HUES6 (cell line): ENCODE results near the gene CATSPER3.

Experiments
- H3K27ac ChIP-seq: 2 replicates; pipeline ENCODE4 v1.7.0; 2013; ENCODE audit warnings: low read depth, mild to moderate bottlenecking, low read length, inconsistent platforms
- H3K27me3 ChIP-seq: 2 replicates; pipeline ENCODE4 v1.6.1; 2013; ENCODE audit warnings: low read length; ENCODE audit not compliant: control insufficient read depth, insufficient read depth
- H3K36me3 ChIP-seq: 2 replicates; pipeline ENCODE4 v1.6.1; 2013; ENCODE audit warnings: low read length; ENCODE audit not compliant: control insufficient read depth, insufficient read depth
- H3K4me1 ChIP-seq: 2 replicates; pipeline ENCODE4 v1.6.1; 2013; ENCODE audit warnings: low read length; ENCODE audit not compliant: control insufficient read depth, insufficient read depth
- H3K4me3 ChIP-seq: 2 replicates; pipeline ENCODE4 v1.5.1; 2013; ENCODE audit warnings: low read depth, low read length
- H3K9ac ChIP-seq: one replicate; pipeline ENCODE4 v1.6.1; 2013; ENCODE audit warnings: mild to moderate bottlenecking, low read length
- H3K9me3 ChIP-seq: 2 replicates; pipeline ENCODE4 v1.6.1; 2013; ENCODE audit warnings: low read depth, low read length; ENCODE audit not compliant: control insufficient read depth, insufficient read depth

The CATSPER3 gene

GRCh38 chr5:135011355-135012032 is 43.8 kb downstream of the CATSPER3 start:
- Histone ChIP-seq H3K27me3 (no peaks in the 10 kb centered on the region), H3K9ac (no peak overlapping the region), H3K9me3 (no peaks in the 10 kb centered on the region), H3K4me1 (no peaks in the 10 kb centered on the region), H3K27ac (no peak overlapping the region), H3K36me3 (no peaks in the 10 kb centered on the region), H3K4me3 (no peak overlapping the region)

GRCh38 chr5:135012033-135012588 is 44.4 kb downstream of the CATSPER3 start:
- Histone ChIP-seq H3K36me3 (no peaks in the 10 kb centered on the region), H3K9ac (no peak overlapping the region), H3K4me1 (no peaks in the 10 kb centered on the region), H3K9me3 (no peaks in the 10 kb centered on the region), H3K27ac (no peak overlapping the region), H3K27me3 (no peaks in the 10 kb centered on the region), H3K4me3 (no peak overlapping the region)

- Histone ChIP-seq H3K36me3 (no peaks in the 10 kb centered on the region), H3K9me3 (no peaks in the 10 kb centered on the region), H3K27ac (no peak overlapping the region), H3K4me1 (no peaks in the 10 kb centered on the region), H3K4me3 (no peak overlapping the region), H3K27me3 (no peaks in the 10 kb centered on the region), H3K9ac (no peak overlapping the region)
These were observed 45.3 kb downstream of the CATSPER3 start for GRCh38 chr5:135012951-135013391.

GRCh38 chr5:135013445-135013844 is 45.7 kb downstream of the CATSPER3 start:
- H3K27ac ChIP-seq = no peak overlapping the region
- H3K9me3 ChIP-seq = no peaks in the 10 kb centered on the region
- H3K4me1 ChIP-seq = no peaks in the 10 kb centered on the region
- no peaks in the 10 kb centered on the region for H3K36me3 ChIP-seq
- no peaks in the 10 kb centered on the region for H3K27me3 ChIP-seq
- no peak overlapping the region for H3K9ac ChIP-seq
- H3K4me3 ChIP-seq = no peak overlapping the region

GRCh38 chr5:135013947-135014570 is 46.4 kb downstream of the CATSPER3 start:
- no peaks in the 10 kb centered on the region for H3K4me1 ChIP-seq

GRCh38 chr5:135015942-135016341 is 48.2 kb downstream of the CATSPER3 start:
- no peaks in the 10 kb centered on the region for H3K4me1 ChIP-seq

More at GRCh38 chr5:135013947-135014570, 46.4 kb downstream of the CATSPER3 start:
- Histone ChIP-seq H3K9me3 (no peaks in the 10 kb centered on the region), H3K36me3 (no peaks in the 10 kb centered on the region), H3K27me3 (no peaks in the 10 kb centered on the region), H3K9ac (no peak overlapping the region), H3K27ac (no peak overlapping the region), H3K4me3 (no peak overlapping the region)

GRCh38 chr5:135016861-135017290 is 49.2 kb downstream of the CATSPER3 start:
- H3K4me3 ChIP-seq = no peak overlapping the region
- no peaks in the 10 kb centered on the region for H3K9me3 ChIP-seq
- H3K4me1 ChIP-seq = no peaks in the 10 kb centered on the region
- H3K36me3 ChIP-seq = no peaks in the 10 kb centered on the region
- no peak overlapping the region for H3K27ac ChIP-seq
- no peak overlapping the region for H3K9ac ChIP-seq
- H3K27me3 ChIP-seq = peaks cover 4% of the 10 kb centered on the region; the same call in 1 of the 2 replicates

More at GRCh38 chr5:135015942-135016341, 48.2 kb downstream of the CATSPER3 start:
- no peak overlapping the region for H3K9ac ChIP-seq
- no peaks in the 10 kb centered on the region for H3K36me3 ChIP-seq
- H3K27ac ChIP-seq = no peak overlapping the region
- peaks cover under 1% of the 10 kb centered on the region; the same call in 1 of the 2 replicates for H3K27me3 ChIP-seq
- H3K9me3 ChIP-seq = no peaks in the 10 kb centered on the region
- H3K4me3 ChIP-seq = no peak overlapping the region

GRCh38 chr5:135018457-135018856 is 50.8 kb downstream of the CATSPER3 start:
- Histone ChIP-seq H3K36me3 (no peaks in the 10 kb centered on the region), H3K27ac (no peak overlapping the region), H3K4me1 (no peaks in the 10 kb centered on the region), H3K4me3 (no peak overlapping the region), H3K9me3 (no peaks in the 10 kb centered on the region), H3K27me3 (peaks cover 8% of the 10 kb centered on the region; the same call in 1 of the 2 replicates), H3K9ac (no peak overlapping the region)

GRCh38 chr5:135019314-135019713 is 51.6 kb downstream of the CATSPER3 start:
- Histone ChIP-seq H3K27me3 (peaks cover 12% of the 10 kb centered on the region; the same call in 1 of the 2 replicates), H3K27ac (no peak overlapping the region), H3K9me3 (no peaks in the 10 kb centered on the region), H3K9ac (no peak overlapping the region), H3K4me3 (no peak overlapping the region), H3K4me1 (no peaks in the 10 kb centered on the region), H3K36me3 (no peaks in the 10 kb centered on the region)

- no peaks in the 10 kb centered on the region for H3K9me3 ChIP-seq
- H3K9ac ChIP-seq = no peak overlapping the region
- no peaks in the 10 kb centered on the region for H3K36me3 ChIP-seq
- peaks cover 21% of the 10 kb centered on the region for H3K27me3 ChIP-seq
- peaks cover 5% of the 10 kb centered on the region; the same call in 1 of the 2 replicates for H3K4me1 ChIP-seq
- H3K27ac ChIP-seq = no peak overlapping the region
- no peak overlapping the region for H3K4me3 ChIP-seq
These were observed 52.6 kb downstream of the CATSPER3 start for GRCh38 chr5:135020111-135020895.
